Activated CD4-positive, alpha-beta T cell treated with anti-CD3 and anti-CD28 coated beads for 24 hours (primary cell): ENCODE data around the gene FBXO42.
"Not testable (repeated sequence)": the region's sequence is repeated elsewhere in the genome, so short reads cannot be mapped to it uniquely, and the experiment has no call there.

Experiments used
- DNase-seq, 2 donors: peaks; one replicate each; pipeline ENCODE4 v3.0.0-alpha.2; 2020; ENCODE audit warnings: low read depth in 2 of 2

The FBXO42 gene

DNA sequence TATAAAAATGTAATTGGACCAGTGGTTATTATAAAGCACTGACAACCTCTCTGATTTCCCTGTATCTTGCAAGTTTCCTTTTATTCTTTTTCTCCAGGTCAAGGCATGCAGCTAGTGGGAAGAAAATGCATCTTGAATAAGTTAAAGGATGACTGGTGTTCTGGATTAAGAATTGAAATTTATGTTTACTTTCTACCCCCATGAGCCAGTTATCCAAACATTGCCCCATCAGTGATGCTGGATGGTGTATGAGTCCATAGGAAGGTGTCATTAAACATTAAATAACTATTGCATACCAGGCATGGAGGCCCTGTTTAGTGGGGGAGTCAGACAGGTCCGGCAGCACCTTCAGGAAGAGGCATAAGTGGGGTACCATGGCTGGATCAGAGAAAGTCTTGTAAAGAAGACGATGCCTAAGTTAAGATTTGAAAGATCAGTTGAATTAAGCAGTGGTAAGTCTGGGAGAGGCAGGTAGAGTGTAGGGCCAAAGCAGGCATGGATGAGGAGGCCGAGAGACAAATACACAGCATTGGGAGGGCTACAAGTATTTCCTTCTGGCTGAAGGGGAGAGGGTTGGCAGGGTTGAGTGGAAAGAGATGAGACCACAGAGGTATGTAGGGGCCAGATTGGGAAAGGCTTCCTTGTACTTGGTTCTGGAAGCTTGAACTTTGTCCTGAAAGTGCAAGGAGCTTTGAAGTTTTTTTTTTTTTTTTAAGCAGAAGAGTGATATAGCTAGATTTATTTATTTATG lies 20.4 kb upstream of the FBXO42 start:
- no peak for DNase-seq

DNA sequence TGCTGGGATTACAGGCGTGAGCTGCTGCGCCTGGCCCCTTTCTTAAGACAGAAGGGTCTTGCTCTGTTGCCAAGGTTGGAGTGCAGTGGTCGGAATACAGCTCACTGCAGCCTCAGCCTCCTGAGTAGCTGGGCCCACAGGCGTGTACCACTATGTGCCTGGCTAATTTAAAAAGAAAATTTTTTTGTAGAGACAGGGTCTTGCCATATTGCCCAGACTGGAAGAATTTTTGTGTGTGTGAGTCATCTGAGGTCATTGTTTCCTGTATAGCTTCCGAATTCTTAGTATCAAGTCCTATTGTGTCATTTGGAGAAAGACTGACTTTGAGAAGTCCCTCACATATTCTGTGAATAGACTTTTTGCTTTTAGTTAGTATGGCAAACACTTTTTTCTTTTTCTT lies 19.4 kb upstream of the FBXO42 start:
- no peak for DNase-seq

DNA sequence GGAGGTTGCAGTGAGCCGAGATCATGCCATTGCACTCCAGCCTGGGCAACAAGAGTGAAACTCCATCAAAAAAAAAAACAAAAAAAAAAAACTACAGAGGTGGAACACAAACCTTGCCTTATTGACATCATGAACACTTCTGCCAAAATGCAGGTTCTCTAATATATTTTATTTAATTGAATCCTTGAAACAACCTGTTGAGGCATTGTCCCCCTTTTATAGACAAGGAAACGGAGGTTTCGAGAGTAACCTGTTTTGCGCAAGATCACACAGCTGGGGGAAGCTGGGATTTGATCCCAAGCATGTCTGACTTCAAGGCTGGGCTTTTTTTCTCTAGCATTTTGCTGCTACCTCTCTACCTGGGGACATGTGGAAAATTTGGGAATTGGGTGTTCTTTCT lies 17.5 kb upstream of the FBXO42 start:
- no peak for DNase-seq

DNA sequence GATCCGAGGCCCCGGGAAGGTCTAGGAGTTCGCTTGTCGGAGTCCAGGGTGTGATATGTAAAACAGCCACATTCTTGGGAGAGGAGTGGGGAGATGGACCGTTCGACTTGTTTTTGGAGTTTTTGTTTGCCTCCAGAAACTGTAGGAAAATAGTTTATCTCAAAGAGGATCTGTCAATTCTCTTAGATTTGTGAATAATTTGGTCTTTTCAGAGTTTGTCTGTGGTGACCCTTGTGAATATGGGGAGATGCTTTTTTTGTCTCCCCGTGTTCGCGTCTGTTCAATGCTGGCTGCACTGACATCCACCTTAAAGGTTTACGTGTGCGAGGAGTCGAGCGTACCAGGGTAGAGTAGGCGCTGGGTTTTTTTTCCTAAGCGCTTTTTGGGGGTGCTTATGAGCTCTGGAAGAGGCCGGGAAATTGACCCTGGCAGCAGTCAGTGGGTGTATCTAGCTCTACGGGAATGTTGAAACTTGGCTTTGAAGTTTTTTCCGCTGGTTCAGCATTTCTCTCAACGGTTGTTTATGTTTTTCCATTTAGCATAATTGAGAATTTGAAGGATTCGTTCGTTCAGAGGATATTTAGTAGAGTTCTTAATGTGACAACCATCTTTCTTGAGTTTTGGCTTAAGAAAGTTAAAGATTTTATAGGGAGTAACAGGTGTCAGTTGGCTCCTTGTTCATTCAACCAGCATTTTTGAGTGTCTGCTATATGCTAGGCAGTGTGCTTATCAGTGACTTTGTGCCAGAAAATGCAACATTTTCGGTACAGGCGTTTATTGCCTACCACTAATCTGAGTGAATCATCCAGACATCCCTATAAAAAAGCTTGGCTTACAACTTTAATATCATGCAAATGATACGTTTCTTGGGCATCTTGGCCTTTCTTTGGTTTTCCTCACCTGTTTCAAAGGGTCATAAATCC lies 15.9 kb upstream of the FBXO42 start:
- DNase-seq, result no peak

DNA sequence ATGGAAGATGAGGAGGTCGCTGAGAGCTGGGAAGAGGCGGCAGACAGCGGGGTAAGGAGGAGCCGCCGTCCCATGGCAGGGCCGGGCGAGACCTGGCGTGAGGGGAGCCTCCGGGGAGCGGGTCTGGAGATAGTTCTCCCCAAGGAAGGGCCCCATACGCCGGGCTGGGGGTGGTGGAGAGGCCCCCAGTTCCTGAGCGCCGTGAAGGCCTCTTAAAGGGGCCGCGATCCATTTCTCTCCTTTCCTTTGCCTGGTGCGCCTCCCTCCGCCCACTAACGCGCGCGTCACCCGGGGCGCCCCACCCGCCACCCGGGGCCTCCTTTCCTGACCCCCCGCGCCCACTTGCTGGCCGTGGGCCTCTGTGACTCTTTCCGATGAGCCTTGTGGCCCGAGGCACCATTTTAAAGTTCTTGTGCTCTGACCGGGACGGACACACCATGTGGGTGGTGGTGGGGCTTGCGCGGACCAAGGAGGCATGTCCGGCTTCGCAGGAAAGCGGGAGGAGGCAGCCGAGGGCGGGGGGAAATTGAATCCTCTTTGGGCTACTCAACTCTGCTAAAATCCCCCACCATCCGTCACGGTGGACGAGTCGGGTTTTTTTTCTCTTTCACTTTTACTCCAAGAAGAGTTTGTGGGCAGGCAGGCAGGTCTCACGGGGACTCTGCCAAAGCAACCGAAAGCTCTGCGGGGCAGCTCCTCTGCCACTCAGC lies 15.1 kb upstream of the FBXO42 start:
- peak; percentile 67 to 73 for DNase-seq

DNA sequence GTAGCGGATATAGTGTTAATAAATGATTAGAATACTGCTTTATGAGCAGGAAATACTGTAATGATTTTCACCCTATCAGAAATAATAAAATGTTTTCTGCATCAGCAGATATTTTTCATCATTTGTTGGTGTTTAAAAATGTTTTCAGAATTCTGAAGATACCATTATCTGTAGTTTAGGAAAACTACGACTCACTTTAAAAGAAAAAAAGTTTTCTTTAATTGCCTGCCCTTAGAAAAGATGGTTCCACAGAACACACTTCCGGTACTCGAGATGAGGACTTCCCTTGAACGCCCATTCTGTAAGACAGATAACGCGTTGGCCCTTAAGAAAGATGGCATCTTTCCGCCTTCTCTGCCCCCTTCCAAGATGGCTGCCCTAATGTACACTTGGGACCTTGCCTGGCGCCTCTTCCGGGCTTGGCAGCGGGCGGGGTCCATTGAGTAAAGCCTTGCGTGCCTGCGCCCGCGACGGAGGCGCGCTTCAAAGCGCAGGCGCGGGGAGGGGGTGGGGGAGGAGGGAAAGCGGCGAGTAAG lies 14.5 kb upstream of the FBXO42 start, which contains the start of gene SZRD1:
SZRD1 (plus strand) TSS at position 521 of the 536 bp plus-strand sequence. CDS start 16 bp downstream, outside the sequence.
- DNase-seq, result peak; percentile 88 to 91

DNA sequence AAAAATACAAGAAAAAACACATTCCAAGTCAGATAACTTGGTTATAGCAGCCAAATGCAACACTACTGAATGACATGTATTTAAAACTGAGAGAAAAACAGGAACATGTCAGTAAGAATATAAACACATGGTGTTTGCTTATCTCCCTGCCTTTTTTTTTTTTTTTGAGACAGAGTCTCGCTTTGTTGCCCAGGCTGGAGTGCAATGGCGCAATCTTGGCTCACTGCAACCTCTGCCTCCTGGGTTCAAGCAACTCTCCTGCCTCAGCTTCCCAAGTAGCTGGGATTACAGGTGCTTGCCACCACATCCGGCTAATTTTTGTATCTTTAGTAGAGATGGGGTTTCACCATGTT lies 12.8 kb upstream of the FBXO42 start:
- not testable (repeated sequence) for DNase-seq

DNA sequence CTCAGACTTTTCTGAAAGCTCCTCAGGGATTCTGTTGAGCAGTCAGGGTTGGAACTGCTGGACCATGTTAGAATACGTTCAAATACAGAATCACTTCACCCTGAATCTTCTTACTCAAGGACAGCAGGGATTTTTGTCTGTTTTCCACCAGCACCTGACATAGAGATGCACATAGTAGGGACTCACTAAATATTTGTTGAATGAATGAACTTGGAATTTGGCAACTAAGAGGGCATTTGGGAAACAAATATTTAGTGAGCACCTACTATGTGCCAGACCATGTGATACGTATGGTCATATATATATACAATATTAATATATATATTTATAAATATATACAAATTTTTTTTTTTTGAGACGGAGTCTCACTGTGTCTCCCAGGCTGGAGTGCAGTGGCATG lies 4.6 kb upstream of the FBXO42 start:
- DNase-seq, result no peak

DNA sequence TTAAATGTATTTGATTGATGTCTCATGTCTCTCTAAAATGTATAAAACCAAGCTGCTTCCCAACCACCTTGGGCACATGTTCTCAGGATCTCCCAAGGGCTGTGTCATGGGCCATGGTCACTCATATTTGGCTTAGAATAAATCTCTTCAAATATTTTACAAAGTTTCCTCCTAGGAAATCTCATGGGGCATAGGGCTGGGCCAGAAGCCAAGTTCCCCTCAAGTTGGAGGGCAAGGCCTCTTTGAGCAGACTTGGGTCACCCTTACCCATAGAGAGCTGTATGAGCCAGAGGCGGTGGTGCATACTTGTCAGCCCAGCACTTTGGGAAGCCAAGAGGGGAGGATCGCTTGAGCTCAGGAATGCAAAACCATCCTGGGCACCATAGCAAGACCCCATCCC lies 2.3 kb upstream of the FBXO42 start:
- no peak for DNase-seq

DNA sequence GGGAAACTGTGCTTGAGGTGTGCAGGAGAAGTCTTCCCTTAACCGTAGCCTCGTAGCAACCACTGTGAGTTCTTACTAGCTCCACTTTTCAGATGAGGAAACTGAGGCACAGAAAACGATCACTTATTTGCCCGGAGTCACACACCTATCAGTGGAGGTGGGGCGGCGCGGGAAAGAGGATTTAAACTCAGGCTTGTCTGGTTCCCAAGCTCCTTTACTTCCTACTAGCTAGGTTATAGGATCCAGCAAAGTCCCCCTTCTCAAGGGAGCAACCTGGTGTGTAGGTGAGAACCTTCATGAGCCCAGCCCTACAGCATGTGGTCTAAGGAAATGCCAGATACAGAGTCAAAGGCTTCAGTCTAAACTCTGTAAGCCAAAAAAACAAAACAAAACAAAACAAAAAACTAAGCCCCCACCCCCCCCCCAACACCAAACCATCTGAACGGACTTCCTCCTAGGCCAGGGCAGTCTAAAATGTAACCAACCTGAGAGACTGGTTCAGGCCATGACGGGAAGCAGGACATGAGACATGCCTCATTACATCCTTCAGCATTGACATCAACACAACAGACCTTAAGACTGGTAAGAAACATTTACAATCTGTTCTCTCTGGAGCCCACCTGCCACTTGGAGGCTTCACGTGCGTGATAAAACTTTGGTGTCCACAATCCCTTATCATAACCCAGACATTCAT lies 709 bp upstream of the FBXO42 start:
- no peak for DNase-seq

DNA sequence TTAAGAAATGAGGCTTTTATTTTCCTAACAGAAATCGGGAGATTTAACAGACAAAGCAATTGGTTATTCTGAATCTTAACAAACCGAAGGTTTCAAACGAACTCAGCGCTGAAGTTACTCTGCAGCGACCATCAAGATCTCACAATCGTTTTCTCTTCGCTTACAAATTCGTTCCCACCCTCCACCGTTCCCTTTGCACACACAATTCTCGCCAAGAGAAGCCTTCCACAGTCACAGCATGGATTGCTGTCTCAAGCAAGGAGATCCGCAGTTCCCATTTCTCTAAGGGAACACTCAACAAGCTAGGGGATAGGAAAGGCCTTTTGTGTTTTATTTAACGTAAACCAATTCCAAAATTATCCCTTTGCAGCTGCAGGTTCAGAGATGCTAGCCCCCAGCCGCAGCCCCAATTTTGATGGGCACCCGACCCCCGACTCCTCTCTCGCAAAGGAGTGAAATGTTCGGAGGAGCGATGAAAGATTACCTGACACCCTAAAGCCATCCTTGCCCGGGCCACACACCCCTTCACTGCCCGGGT lies 755 bp downstream of the FBXO42 start:
- no peak for DNase-seq

DNA sequence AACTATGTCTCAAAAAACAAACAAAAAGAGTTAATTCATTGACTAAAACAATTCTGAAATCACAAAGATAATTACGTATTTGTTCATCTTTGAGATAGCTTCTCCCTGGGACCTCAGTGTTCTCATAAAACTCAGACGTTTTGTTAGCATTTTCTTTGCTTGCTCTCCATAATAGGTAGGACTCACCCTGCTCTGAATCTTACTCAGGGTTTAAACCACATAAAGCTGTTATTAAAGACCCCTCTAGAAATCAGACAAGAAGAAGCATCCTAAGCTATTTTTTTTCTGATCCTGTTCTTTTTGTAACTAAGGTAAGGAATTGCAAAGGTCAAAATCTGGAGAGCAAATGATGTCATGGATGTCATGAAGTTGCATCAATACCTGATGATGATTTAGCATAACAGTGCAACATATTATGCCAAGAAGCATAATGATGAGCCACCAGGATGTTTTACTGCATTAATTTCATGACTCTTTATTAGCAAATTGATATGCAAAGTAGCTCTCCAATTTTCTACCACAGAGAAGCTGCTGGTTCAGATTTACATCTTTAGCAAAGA lies 2.4 kb downstream of the FBXO42 start:
- no peak for DNase-seq

DNA sequence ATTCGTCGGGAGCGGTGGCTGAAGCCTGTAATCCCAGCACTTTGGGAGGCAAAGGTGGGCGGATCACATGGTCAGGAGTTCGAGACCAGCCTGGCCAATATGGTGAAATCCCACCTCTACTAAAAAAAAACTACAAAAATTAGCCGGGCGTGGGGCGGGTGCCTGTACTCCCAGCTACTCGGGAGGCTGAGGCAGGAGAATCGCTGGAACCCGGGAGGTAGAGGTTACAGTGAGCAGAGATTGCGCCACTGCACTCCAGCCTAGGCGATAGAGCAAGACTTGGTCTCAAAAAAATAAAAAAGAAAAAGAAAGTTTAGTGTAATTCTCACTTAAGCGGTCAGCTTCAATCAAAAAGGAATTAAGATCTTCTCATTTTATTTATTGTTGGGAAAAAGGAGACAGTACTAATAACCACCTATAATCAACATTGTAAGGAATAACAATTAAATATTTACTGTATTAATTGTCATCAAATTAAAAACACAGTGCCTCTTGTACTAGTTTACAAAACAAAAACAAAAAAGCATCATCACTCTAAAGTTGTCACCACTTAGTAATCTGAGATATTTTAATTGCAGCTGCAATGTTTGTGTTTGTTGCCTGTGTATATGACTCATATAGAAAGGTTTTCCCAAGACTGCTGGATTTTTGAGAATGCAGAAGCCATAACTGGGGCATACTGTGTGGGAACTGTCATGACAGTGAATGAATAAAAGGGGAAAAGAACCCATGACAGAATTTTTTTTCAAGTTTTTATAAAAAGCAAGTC lies 3.7 kb downstream of the FBXO42 start:
- DNase-seq, result no peak

DNA sequence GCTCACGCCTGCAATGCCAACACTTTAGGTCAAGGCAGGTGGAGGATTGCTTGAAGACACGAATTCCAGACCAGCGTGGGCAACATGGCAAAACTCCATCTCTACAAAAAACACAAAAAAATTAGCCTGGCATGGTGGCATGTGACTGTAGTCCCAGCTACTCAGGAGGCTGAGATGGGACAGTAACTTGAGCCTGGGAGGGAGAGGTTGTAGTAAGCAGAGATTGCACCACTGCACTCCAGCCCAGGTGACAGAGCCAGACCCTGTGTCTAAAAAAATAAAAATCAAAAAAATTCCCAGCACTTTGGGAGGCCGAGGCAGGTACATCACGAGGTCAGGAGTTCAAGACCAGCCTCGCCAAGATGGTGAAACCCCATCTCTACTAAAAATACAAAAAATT lies 9.0 kb downstream of the FBXO42 start:
- not testable (repeated sequence) for DNase-seq

DNA sequence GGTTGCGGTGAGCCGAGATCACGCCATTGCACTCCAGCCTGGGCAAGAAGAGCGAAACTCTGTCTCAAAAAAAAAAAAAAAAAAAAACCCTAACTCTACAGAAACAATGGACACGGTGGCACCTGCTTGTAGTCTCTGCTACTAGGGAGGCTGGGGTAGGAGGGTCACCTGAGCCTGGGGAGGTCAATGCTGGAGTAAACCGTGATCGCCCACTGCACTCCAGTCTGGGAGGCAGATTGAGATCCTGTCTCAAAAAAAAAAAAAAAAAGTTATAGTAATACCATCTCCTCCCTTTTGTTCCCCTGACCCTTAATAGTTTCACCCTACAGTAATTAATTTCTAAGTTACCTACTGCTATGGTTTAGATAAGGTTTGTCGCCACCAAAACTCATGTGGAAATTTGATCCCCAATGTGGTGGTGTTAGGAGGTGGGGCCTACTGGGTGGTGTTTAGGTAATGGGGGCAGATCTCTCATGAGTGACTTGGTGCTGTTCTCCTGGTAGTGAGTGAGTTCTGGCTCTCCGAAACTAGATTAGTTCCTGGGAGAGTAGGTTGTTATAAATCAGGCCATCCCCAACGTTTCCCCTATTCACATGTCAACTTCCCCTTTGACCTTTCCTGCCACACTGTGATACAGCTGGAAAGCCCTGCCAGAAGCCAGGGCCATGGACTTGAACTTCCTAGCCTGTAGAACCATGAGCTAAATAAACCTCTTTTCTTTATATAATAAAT lies 9.8 kb downstream of the FBXO42 start:
- no peak for DNase-seq

DNA sequence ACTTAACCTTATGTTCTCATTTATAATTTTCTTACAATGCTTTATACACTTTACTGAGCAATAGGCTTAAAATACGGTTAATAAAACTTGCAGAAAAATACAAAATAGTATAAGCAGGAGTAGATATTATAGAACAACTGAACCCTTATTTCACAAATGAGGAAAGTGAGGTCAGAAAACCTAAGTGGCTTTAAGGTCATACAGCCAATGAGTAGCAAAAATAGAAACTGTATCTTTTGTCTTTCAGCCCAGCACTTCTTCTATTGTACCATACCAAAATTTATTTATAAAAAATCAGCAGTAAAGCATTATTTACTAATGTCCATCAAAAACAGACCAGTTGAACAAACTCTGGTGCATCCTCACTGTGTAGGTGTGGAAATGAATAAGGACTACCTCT lies 11.6 kb downstream of the FBXO42 start:
- DNase-seq, result no peak

DNA sequence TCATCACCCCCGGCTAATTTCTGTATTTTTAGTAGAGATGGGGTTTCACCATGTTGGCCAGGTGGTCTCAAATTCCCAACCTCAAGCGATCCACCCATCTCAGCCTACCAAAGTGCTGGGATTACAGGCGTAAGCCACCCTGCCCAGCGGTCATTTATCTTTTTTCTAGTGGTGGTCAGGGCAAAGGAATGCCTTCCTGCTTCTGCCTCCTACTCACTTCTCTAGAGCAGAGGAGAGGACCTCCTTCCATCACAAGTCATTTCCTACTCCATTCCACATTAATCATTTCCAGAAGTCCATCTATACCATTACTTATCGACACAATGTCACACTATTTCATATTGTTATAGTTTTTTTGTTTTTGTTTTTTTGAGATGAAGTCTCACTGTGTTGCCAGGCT lies 13.3 kb downstream of the FBXO42 start:
- DNase-seq, result no peak

DNA sequence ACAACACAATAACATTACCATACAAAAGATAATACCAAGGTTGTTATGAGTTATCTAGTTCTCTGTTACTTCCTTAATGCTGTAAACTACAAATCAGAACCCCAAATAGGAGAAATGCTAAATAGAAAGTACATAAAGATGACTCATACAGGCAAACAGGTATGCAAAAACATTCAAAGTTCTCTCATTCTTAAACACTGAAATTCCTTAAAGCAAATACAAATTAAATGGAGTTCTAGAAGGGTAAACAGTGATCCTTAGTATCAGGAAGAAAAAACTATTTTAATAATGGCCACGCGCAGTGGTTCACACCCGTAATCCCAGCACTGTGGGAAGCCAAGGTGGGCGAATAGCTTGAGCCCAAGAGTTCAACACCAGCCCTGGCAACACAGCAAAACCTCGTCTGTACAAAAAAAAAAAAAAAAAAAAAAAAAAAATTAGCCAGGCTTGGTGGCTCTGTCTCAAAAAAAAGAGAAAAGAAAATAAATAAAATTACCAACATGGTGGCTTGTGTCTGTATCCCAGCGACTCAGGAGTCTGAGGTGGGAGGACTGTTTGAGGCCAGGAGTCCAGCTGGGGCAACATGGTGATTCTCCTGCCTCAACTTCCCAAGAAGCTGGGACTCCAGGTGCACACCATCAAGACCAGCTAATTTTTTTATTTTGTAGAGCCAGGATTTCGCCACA lies 17.5 kb downstream of the FBXO42 start:
- DNase-seq, result no peak
